Natural killer cell (primary cell): Measurements from ENCODE around the gene BTBD9. TPM values are rescaled to one million over a fixed set of nuclear protein-coding genes. Genes with fewer than 3 reads are reported as not detected.

Experiments used
- ATAC-seq, 3 donors: fragments of 150-1000 bp in 2 of 3; fragments of 200-7000 bp in 1 of 3; cut with Tn5 transposase; 1 replicate in 1 of 3; 2 replicates in 2 of 3; pipeline ENCODE4 v1.10.0; 2021; ENCODE audit warnings: mild to moderate bottlenecking in 2 of 3, moderate library complexity in 2 of 3
- DNase-seq, 2 donors: peaks; one replicate each; pipeline versions ENCODE4 v3.0.0 to v3.0.0-alpha.2; 2013 to 2021; ENCODE audit warnings: mixed read lengths in 1 of 2
- H3K27ac ChIP-seq: one replicate; pipeline ENCODE4 v1.5.1; 2013; ENCODE audit warnings: mild to moderate bottlenecking, low read length
- H3K27me3 ChIP-seq: one replicate; pipeline ENCODE4 v1.6.1; 2013; ENCODE audit warnings: low read length; ENCODE audit not compliant: control insufficient read depth, insufficient read depth
- H3K36me3 ChIP-seq: one replicate; pipeline ENCODE4 v1.6.1; 2013; ENCODE audit warnings: low read length; ENCODE audit not compliant: control insufficient read depth, insufficient read depth
- H3K4me1 ChIP-seq: one replicate; pipeline ENCODE4 v1.6.1; 2013; ENCODE audit warnings: low read length; ENCODE audit not compliant: control insufficient read depth, insufficient read depth
- H3K4me3 ChIP-seq: one replicate; pipeline ENCODE4 v1.5.1; 2013; ENCODE audit warnings: low read length
- H3K9me3 ChIP-seq: one replicate; pipeline ENCODE4 v1.6.1; 2013; ENCODE audit warnings: low read length; ENCODE audit not compliant: control insufficient read depth, insufficient read depth
- H3K27ac Mint-ChIP-seq, 2 donors: one replicate each; pipeline ENCODE4 v1.8.0; 2022; ENCODE audit warnings: mild to moderate bottlenecking in 2 of 2, mixed read lengths in 2 of 2, moderate library complexity in 1 of 2
- H3K27me3 Mint-ChIP-seq, 2 donors: one replicate each; pipeline ENCODE4 v1.8.0; 2022; ENCODE audit warnings: low read depth in 2 of 2, mixed read lengths in 2 of 2
- H3K36me3 Mint-ChIP-seq: one replicate; pipeline ENCODE4 v1.8.0; 2022; ENCODE audit warnings: mixed read lengths
- H3K4me1 Mint-ChIP-seq, 2 donors: one replicate each; pipeline ENCODE4 v1.8.0; 2022; ENCODE audit warnings: mixed read lengths in 2 of 2
- H3K4me3 Mint-ChIP-seq: one replicate; pipeline ENCODE4 v1.8.0; 2022; ENCODE audit warnings: mild to moderate bottlenecking, moderate library complexity, mixed read lengths
- H3K9me3 Mint-ChIP-seq, 2 donors: one replicate each; pipeline ENCODE4 v1.8.0; 2022; ENCODE audit warnings: mixed read lengths in 2 of 2
- WGBS: methylation state at CpG from one replicate; pipeline ENCODE4 v1.1.7; 2013; ENCODE audit warnings: missing lambda C conversion rate; ENCODE audit not compliant: insufficient coverage; 5-methylcytosine and 5-hydroxymethylcytosine counted together
- intact Hi-C: fragments of 100-400 bp; cut with micrococcal nuclease; formaldehyde crosslinking; loops from one replicate; pipeline ENCODE4 v1.14.2; 2022
- total RNA-seq, 4 donors: library from RNA; stranded (reverse); fragments of 120-200 nt in 1 of 4; gene quantifications; one replicate each; pipeline versions ENCODE4 v1.2.3 to v1.2.4, GENCODE V29; 2013 to 2022
- TF ChIP-seq, protein P1 (sequence below): fragments of 200-600 bp; IDR thresholded peaks from one replicate; pipeline ENCODE4 v1.8.0; 2022; ENCODE audit warnings: antibody characterized with exemption

Gene BTBD9
- total RNA-seq, 3 donors from 2014 or later (not counting 1 experiment from before 2014, with no cell fraction given), result 51.6 to 70.3 (median 54.3) TPM

- H3K4me1 ChIP-seq, result no peaks in the 10 kb centered on the region
- Mint-ChIP-seq H3K36me3 (no peaks in the 10 kb centered on the region), H3K4me3 (no peak overlapping the region), H3K27me3 (no peaks in the 10 kb centered on the region), H3K4me1 (peaks cover 6 to 7% of the 10 kb centered on the region in 2 donors), H3K27ac (no peak overlapping the region), H3K9me3 (no peaks in the 10 kb centered on the region)
- H3K9me3 ChIP-seq, result no peaks in the 10 kb centered on the region
- DNase-seq (no peak), ATAC-seq (no peak)
- no peaks in the 10 kb centered on the region for H3K36me3 ChIP-seq
- 98% methylated on average over 11 of the region's 11 CpGs for WGBS
- intact Hi-C loops, result no loop called here
- H3K27ac ChIP-seq, result no peak overlapping the region
- TF ChIP-seq, protein P1, sequence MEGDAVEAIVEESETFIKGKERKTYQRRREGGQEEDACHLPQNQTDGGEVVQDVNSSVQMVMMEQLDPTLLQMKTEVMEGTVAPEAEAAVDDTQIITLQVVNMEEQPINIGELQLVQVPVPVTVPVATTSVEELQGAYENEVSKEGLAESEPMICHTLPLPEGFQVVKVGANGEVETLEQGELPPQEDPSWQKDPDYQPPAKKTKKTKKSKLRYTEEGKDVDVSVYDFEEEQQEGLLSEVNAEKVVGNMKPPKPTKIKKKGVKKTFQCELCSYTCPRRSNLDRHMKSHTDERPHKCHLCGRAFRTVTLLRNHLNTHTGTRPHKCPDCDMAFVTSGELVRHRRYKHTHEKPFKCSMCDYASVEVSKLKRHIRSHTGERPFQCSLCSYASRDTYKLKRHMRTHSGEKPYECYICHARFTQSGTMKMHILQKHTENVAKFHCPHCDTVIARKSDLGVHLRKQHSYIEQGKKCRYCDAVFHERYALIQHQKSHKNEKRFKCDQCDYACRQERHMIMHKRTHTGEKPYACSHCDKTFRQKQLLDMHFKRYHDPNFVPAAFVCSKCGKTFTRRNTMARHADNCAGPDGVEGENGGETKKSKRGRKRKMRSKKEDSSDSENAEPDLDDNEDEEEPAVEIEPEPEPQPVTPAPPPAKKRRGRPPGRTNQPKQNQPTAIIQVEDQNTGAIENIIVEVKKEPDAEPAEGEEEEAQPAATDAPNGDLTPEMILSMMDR, result no peak
- no peaks in the 10 kb centered on the region for H3K27me3 ChIP-seq
- no peak overlapping the region for H3K4me3 ChIP-seq
Measured at GRCh38 chr6:38215225-38215624, 424.5 kb downstream of the BTBD9 start.

GRCh38 chr6:38214159-38214558 is 425.6 kb downstream of the BTBD9 start:
- WGBS, result 95% methylated on average over 2 of the region's 2 CpGs
- H3K4me1 ChIP-seq, result peaks cover 8% of the 10 kb centered on the region
- H3K27me3 Mint-ChIP-seq, result no peaks in the 10 kb centered on the region
- no peaks in the 10 kb centered on the region for H3K27me3 ChIP-seq
- intact Hi-C loops, result no loop called here
- H3K9me3 Mint-ChIP-seq, result no peaks in the 10 kb centered on the region
- H3K36me3 Mint-ChIP-seq, result no peaks in the 10 kb centered on the region
- DNase-seq (no peak), ATAC-seq (no peak)
- no peak overlapping the region for H3K4me3 ChIP-seq
- no peaks in the 10 kb centered on the region for H3K36me3 ChIP-seq
- TF ChIP-seq, protein P1, result no peak
- H3K9me3 ChIP-seq, result no peaks in the 10 kb centered on the region
- no peak overlapping the region for H3K27ac ChIP-seq
- peaks cover 13 to 18% of the 10 kb centered on the region in 2 donors for H3K4me1 Mint-ChIP-seq
- no peak overlapping the region for H3K4me3 Mint-ChIP-seq
- H3K27ac Mint-ChIP-seq, result no peak overlapping the region

GRCh38 chr6:38213251-38213658 is 426.5 kb downstream of the BTBD9 start:
- H3K27me3 Mint-ChIP-seq, result no peaks in the 10 kb centered on the region
- no peaks in the 10 kb centered on the region for H3K36me3 Mint-ChIP-seq
- Histone ChIP-seq H3K4me3 (no peak overlapping the region), H3K9me3 (no peaks in the 10 kb centered on the region), H3K36me3 (no peaks in the 10 kb centered on the region), H3K27me3 (no peaks in the 10 kb centered on the region), H3K27ac (no peak overlapping the region), H3K4me1 (peaks cover 11% of the 10 kb centered on the region)
- WGBS, result 96% methylated on average over 2 of the region's 2 CpGs
- intact Hi-C loops, result no loop called here
- H3K27ac Mint-ChIP-seq, result no peak overlapping the region
- TF ChIP-seq, protein P1, result no peak
- no peak overlapping the region for H3K4me3 Mint-ChIP-seq
- ATAC-seq, result no peak
- DNase-seq, result no peak
- no peaks in the 10 kb centered on the region for H3K9me3 Mint-ChIP-seq
- peaks cover 16 to 18% of the 10 kb centered on the region in 2 donors for H3K4me1 Mint-ChIP-seq

DNA sequence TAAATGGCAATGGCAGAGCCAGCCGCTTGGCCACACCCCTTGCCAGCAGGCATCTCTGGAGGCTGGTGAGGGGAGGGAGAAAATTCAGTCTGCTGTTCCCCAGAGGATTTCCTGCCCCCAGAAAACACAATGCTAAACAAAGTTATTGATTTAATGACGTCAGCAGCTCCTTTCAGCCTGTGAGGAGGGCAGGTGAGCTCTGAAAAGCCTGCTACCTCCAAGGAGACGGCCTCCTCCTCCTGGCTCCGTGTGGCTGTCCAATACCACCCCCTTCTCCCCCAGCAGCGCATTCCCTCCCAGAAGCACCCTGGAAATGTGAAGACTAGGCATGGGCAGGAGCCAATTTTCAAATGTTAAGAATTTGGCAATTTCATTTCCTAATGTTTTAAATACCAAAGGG is 427.1 kb downstream of the BTBD9 start:
- Mint-ChIP-seq H3K27ac (no peak overlapping the region), H3K4me3 (no peak overlapping the region), H3K27me3 (no peaks in the 10 kb centered on the region), H3K36me3 (no peaks in the 10 kb centered on the region), H3K9me3 (no peaks in the 10 kb centered on the region), H3K4me1 (peaks cover 16% of the 10 kb centered on the region in 2 donors)
- 88% methylated on average over 4 of the region's 5 CpGs for whole genome bisulfite sequencing
- H3K4me3 ChIP-seq, result no peak overlapping the region
- H3K27me3 ChIP-seq, result no peaks in the 10 kb centered on the region
- no peaks in the 10 kb centered on the region for H3K36me3 ChIP-seq
- H3K4me1 ChIP-seq, result peaks cover 11% of the 10 kb centered on the region
- no peak overlapping the region for H3K27ac ChIP-seq
- no peaks in the 10 kb centered on the region for H3K9me3 ChIP-seq
- TF ChIP-seq, protein P1, result no peak
- DNase-seq (no peak), ATAC-seq (no peak)
- intact Hi-C loops, result no loop called here
